Liver (tissue), 9 donors: ENCODE data around the gene ZFAND3. TPM values are rescaled to one million over a fixed set of nuclear protein-coding genes. Genes with fewer than 3 reads are reported as not detected.
A peak's percentile ranks its signal among the peaks of the same experiment; 100 is the strongest.

ENCODE experiments used
- DNase-seq: peaks from one replicate; pipeline ENCODE4 v3.0.0-alpha.2; 2017; ENCODE audit warnings: low spot score
- H3K27ac ChIP-seq, 2 donors: one replicate each; pipeline ENCODE4 v1.7.0; 2013; ENCODE audit warnings: inconsistent platforms in 2 of 2, low read length in 2 of 2, control low read depth in 1 of 2, low read depth in 1 of 2, mild to moderate bottlenecking in 1 of 2
- H3K27me3 ChIP-seq, 4 donors: one replicate each; pipeline versions ENCODE4 v1.6.1 to v1.7.0; 2013; ENCODE audit warnings: low read length in 3 of 4, inconsistent platforms in 1 of 4, mild to moderate bottlenecking in 1 of 4, moderate library complexity in 1 of 4; ENCODE audit not compliant: control insufficient read depth in 4 of 4, insufficient read depth in 4 of 4
- H3K36me3 ChIP-seq, 4 donors: one replicate each; pipeline versions ENCODE4 v1.6.1 to v1.7.0; 2013; ENCODE audit warnings: low read length in 3 of 4, mild to moderate bottlenecking in 3 of 4, low read depth in 1 of 4, moderate library complexity in 1 of 4; ENCODE audit not compliant: control insufficient read depth in 4 of 4, insufficient read depth in 3 of 4
- H3K4me1 ChIP-seq, 4 donors: one replicate each; pipeline versions ENCODE4 v1.6.1 to v1.7.0; 2013; ENCODE audit warnings: low read length in 3 of 4, mild to moderate bottlenecking in 3 of 4, moderate library complexity in 1 of 4; ENCODE audit not compliant: control insufficient read depth in 4 of 4, insufficient read depth in 4 of 4
- H3K4me3 ChIP-seq, 3 donors: one replicate each; pipeline versions ENCODE4 v1.6.1 to v1.7.0; 2013; ENCODE audit warnings: low read length in 3 of 3, control low read depth in 1 of 3, low read depth in 1 of 3, mild to moderate bottlenecking in 1 of 3
- H3K9ac ChIP-seq, 2 donors: one replicate each; pipeline ENCODE4 v1.7.0; 2013; ENCODE audit warnings: low read length in 2 of 2, mild to moderate bottlenecking in 2 of 2, moderate library complexity in 2 of 2, control low read depth in 1 of 2, low read depth in 1 of 2
- H3K9me3 ChIP-seq, 4 donors: one replicate each; pipeline versions ENCODE4 v1.6.1 to v1.7.0; 2013; ENCODE audit warnings: low read length in 3 of 4; ENCODE audit not compliant: control insufficient read depth in 4 of 4
- ATF3 ChIP-seq: IDR thresholded peaks from 2 replicates; pipeline ENCODE4 v1.6.1; 2016; ENCODE audit warnings: antibody characterized with exemption
- EGR1 ChIP-seq, 2 donors: IDR thresholded peaks; 2 replicates each; pipeline ENCODE4 v1.6.1; 2016 to 2018; ENCODE audit warnings: antibody characterized with exemption in 2 of 2, low read depth in 2 of 2
- FOXA1 ChIP-seq: IDR thresholded peaks from 2 replicates; pipeline ENCODE4 v1.6.1; 2016; ENCODE audit warnings: antibody characterized with exemption
- FOXA2 ChIP-seq: IDR thresholded peaks from 2 replicates; pipeline ENCODE4 v1.6.1; 2016; ENCODE audit warnings: antibody characterized with exemption
- GABPA ChIP-seq, 2 donors: IDR thresholded peaks in 1 of 2; conservative IDR thresholded peaks in 1 of 2; 2 replicates each; pipeline ENCODE4 v1.6.1; 2016; ENCODE audit warnings: antibody characterized with exemption in 2 of 2, mild to moderate bottlenecking in 1 of 2, moderate library complexity in 1 of 2
- HNF4A ChIP-seq, 2 donors: conservative IDR thresholded peaks; 2 replicates each; pipeline ENCODE4 v1.6.1; 2016; ENCODE audit warnings: antibody characterized with exemption in 2 of 2, mild to moderate bottlenecking in 2 of 2
- HNF4G ChIP-seq: IDR thresholded peaks from 2 replicates; pipeline ENCODE4 v1.6.1; 2016; ENCODE audit warnings: antibody characterized with exemption
- JUND ChIP-seq, 2 donors: IDR thresholded peaks; 2 replicates each; pipeline ENCODE4 v1.6.1; 2016; ENCODE audit warnings: antibody characterized with exemption in 2 of 2
- NR2F2 ChIP-seq: IDR thresholded peaks from 2 replicates; pipeline ENCODE4 v1.6.1; 2016; ENCODE audit warnings: antibody characterized with exemption
- RAD21 ChIP-seq, 2 donors: IDR thresholded peaks; 2 replicates each; pipeline ENCODE4 v1.6.1; 2016; ENCODE audit warnings: antibody characterized with exemption in 2 of 2, mild to moderate bottlenecking in 2 of 2
- RXRA ChIP-seq, 2 donors: IDR thresholded peaks; 2 replicates each; pipeline ENCODE4 v1.6.1; 2017 to 2018; ENCODE audit warnings: antibody characterized with exemption in 2 of 2, mild to moderate bottlenecking in 1 of 2
- SP1 ChIP-seq: IDR thresholded peaks from 2 replicates; pipeline ENCODE4 v1.6.1; 2018; ENCODE audit warnings: antibody characterized with exemption, mild to moderate bottlenecking
- TAF1 ChIP-seq: conservative IDR thresholded peaks from 2 replicates; pipeline ENCODE4 v1.6.1; 2016; ENCODE audit warnings: antibody characterized with exemption, mild to moderate bottlenecking
- YY1 ChIP-seq: IDR thresholded peaks from 2 replicates; pipeline ENCODE4 v1.6.1; 2016; ENCODE audit warnings: antibody characterized with exemption, mild to moderate bottlenecking
- WGBS: extraction: QIAGEN DNeasy Blood & Tissue Kit; methylation state at CpG from one replicate; pipeline ENCODE4 v1.1.7; 2013; 5-methylcytosine and 5-hydroxymethylcytosine counted together
- polyA plus RNA-seq, 2 donors: library from polyadenylated mRNA; stranded (reverse) in 1 of 2; unstranded in 1 of 2; fragments of 200-250 nt in 1 of 2; fragments of >200 nt in 1 of 2; fragmentation: Nextera tagmentation in 1 of 2; extraction: Ambion mirVana in 1 of 2; gene quantifications; one replicate each; pipeline versions ENCODE4 v1.2.1 to v1.2.3, GENCODE V29; 2013 to 2015
- total RNA-seq, 2 donors: library from RNA; depleted of rRNA; stranded (reverse); fragments of >200 nt; gene quantifications; one replicate each; pipeline ENCODE4 v1.2.3, GENCODE V29; 2014
- TF ChIP-seq, protein P1 (sequence below): IDR thresholded peaks from 2 replicates; pipeline ENCODE4 v1.6.1; 2016; ENCODE audit warnings: antibody characterized with exemption, mild to moderate bottlenecking
- TF ChIP-seq, protein P2 (sequence below): IDR thresholded peaks from 2 replicates; pipeline ENCODE4 v1.6.1; 2016; ENCODE audit warnings: antibody characterized with exemption
- TF ChIP-seq, protein P3 (sequence below): fragments of 150-350 bp; IDR thresholded peaks from 2 replicates; pipeline ENCODE4 v1.5.1; 2017; ENCODE audit warnings: improper control_type of control experiment, low read depth, low read length; ENCODE audit not compliant: missing input control
- TF ChIP-seq, protein P4 (sequence below): IDR thresholded peaks from 2 replicates; pipeline ENCODE4 v1.6.1; 2016; ENCODE audit warnings: antibody characterized with exemption
- donor health status: healthy.
- donor health status: healthy.
- donor health status: healthy.
- donor health status: healthy.
- donor health status: healthy.

The ZFAND3 gene
- total and polyA plus RNA-seq, 4 donors: 7.7 to 37.5 (median 23.1) TPM

GRCh38 chr6:37798436-37799262 is 20.9 kb upstream of the ZFAND3 start:
- Histone ChIP-seq H3K9ac (peak overlapping the region in 1 of 2 donors; percentile 77), H3K9me3 (no peaks in the 10 kb centered on the region), H3K4me3 (peak overlapping the region in 1 of 3 donors; percentile 5), H3K4me1 (peaks cover 15 to 35% (median 29%) of the 10 kb centered on the region in 4 donors), H3K36me3 (no peaks in the 10 kb centered on the region), H3K27me3 (no peaks in the 10 kb centered on the region), H3K27ac (peak overlapping the region; percentile 78 to 80)
- no peak for DNase-seq
- TF ChIP-seq GABPA (IDR thresholded peaks at IDR 0.05 in 1 of 2, conservative IDR thresholded peaks at IDR 0.05 in 1 of 2) (no peak), EGR1 (IDR thresholded peaks at IDR 0.05; ENCODE audit: low read depth in 2 of 2) (peak in 1 of 2 donors; percentile 20), HNF4A (conservative IDR thresholded peaks at IDR 0.05) (no peak), YY1 (peak; percentile 48), ATF3 (no peak), FOXA1 (no peak), FOXA2 (peak; percentile 18)
- TF ChIP-seq, protein P1, sequence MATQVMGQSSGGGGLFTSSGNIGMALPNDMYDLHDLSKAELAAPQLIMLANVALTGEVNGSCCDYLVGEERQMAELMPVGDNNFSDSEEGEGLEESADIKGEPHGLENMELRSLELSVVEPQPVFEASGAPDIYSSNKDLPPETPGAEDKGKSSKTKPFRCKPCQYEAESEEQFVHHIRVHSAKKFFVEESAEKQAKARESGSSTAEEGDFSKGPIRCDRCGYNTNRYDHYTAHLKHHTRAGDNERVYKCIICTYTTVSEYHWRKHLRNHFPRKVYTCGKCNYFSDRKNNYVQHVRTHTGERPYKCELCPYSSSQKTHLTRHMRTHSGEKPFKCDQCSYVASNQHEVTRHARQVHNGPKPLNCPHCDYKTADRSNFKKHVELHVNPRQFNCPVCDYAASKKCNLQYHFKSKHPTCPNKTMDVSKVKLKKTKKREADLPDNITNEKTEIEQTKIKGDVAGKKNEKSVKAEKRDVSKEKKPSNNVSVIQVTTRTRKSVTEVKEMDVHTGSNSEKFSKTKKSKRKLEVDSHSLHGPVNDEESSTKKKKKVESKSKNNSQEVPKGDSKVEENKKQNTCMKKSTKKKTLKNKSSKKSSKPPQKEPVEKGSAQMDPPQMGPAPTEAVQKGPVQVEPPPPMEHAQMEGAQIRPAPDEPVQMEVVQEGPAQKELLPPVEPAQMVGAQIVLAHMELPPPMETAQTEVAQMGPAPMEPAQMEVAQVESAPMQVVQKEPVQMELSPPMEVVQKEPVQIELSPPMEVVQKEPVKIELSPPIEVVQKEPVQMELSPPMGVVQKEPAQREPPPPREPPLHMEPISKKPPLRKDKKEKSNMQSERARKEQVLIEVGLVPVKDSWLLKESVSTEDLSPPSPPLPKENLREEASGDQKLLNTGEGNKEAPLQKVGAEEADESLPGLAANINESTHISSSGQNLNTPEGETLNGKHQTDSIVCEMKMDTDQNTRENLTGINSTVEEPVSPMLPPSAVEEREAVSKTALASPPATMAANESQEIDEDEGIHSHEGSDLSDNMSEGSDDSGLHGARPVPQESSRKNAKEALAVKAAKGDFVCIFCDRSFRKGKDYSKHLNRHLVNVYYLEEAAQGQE: no peak
- WGBS: 60% methylated on average over 11 of the region's 11 CpGs

DNA sequence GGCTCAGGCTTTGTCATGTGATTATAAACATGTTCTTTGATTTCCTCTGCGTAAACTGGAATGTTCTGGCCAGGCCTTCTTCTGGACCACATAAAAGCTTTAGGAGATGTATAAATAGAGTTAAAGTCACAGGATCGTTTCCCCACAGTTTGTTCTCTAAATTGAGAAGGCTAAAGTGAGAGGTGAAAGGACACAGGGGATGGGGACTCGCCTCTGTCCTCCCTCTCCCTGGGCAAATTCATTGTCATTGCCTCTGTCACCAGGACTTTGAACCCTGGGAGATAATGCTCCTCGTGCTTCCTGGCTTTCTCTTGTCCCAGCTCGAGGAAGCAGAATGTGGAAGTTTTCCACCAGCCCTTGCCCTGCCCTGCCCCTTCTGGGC is 20.3 kb upstream of the ZFAND3 start:
- no peaks in the 10 kb centered on the region for H3K36me3 ChIP-seq
- H3K27ac ChIP-seq: peak overlapping the region; percentile 78 to 80
- TF ChIP-seq YY1 (peak; percentile 69), SP1 (peak; percentile 96), HNF4A (conservative IDR thresholded peaks at IDR 0.05) (peak; percentile 94 to 96), NR2F2 (peak; percentile 46), RXRA (IDR thresholded peaks at IDR 0.05) (peak; percentile 79 to 84), EGR1 (IDR thresholded peaks at IDR 0.05; ENCODE audit: low read depth in 2 of 2) (peak; percentile 24 to 82), FOXA2 (peak; percentile 34), RAD21 (IDR thresholded peaks at IDR 0.05) (peak; percentile 24 to 58), HNF4G (peak; percentile 96), FOXA1 (peak; percentile 56), JUND (IDR thresholded peaks at IDR 0.05) (peak; percentile 53 to 75), GABPA (IDR thresholded peaks at IDR 0.05 in 1 of 2, conservative IDR thresholded peaks at IDR 0.05 in 1 of 2) (no peak), ATF3 (no peak), TAF1 (peak; percentile 29)
- TF ChIP-seq, protein P1: no peak
- TF ChIP-seq, protein P2, sequence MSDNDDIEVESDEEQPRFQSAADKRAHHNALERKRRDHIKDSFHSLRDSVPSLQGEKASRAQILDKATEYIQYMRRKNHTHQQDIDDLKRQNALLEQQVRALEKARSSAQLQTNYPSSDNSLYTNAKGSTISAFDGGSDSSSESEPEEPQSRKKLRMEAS: peak; percentile 99
- TF ChIP-seq, protein P3, sequence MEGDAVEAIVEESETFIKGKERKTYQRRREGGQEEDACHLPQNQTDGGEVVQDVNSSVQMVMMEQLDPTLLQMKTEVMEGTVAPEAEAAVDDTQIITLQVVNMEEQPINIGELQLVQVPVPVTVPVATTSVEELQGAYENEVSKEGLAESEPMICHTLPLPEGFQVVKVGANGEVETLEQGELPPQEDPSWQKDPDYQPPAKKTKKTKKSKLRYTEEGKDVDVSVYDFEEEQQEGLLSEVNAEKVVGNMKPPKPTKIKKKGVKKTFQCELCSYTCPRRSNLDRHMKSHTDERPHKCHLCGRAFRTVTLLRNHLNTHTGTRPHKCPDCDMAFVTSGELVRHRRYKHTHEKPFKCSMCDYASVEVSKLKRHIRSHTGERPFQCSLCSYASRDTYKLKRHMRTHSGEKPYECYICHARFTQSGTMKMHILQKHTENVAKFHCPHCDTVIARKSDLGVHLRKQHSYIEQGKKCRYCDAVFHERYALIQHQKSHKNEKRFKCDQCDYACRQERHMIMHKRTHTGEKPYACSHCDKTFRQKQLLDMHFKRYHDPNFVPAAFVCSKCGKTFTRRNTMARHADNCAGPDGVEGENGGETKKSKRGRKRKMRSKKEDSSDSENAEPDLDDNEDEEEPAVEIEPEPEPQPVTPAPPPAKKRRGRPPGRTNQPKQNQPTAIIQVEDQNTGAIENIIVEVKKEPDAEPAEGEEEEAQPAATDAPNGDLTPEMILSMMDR: no peak
- TF ChIP-seq, protein P4, sequence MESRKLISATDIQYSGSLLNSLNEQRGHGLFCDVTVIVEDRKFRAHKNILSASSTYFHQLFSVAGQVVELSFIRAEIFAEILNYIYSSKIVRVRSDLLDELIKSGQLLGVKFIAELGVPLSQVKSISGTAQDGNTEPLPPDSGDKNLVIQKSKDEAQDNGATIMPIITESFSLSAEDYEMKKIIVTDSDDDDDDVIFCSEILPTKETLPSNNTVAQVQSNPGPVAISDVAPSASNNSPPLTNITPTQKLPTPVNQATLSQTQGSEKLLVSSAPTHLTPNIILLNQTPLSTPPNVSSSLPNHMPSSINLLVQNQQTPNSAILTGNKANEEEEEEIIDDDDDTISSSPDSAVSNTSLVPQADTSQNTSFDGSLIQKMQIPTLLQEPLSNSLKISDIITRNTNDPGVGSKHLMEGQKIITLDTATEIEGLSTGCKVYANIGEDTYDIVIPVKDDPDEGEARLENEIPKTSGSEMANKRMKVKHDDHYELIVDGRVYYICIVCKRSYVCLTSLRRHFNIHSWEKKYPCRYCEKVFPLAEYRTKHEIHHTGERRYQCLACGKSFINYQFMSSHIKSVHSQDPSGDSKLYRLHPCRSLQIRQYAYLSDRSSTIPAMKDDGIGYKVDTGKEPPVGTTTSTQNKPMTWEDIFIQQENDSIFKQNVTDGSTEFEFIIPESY: peak; percentile 69
- H3K4me3 ChIP-seq: no peak overlapping the region
- DNase-seq: no peak
- no peaks in the 10 kb centered on the region for H3K9me3 ChIP-seq
- WGBS: 13% methylated on average over 5 of the region's 5 CpGs
- peak overlapping the region in 1 of 2 donors; percentile 77 for H3K9ac ChIP-seq
- H3K27me3 ChIP-seq: no peaks in the 10 kb centered on the region
- peaks cover 15 to 35% (median 29%) of the 10 kb centered on the region in 4 donors for H3K4me1 ChIP-seq
